ENCODE measurements around the gene PLEKHG7. TPM values are rescaled to one million over a fixed set of nuclear protein-coding genes. Genes with fewer than 3 reads are reported as not detected.

The PLEKHG7 gene
- total and polyA plus RNA-seq, 2 of the 8 experiments (the other 6 are each of a cell fraction or from before 2014, with no cell fraction given), result not detected

- TF ChIP-seq CHD2 (IDR thresholded peaks at IDR 0.05; ENCODE audit: low read length), result no peak
- TF ChIP-seq SRF (IDR thresholded peaks at IDR 0.05; ENCODE audit: low read depth, low read length), result no peak
These were observed 16.9 kb downstream of the PLEKHG7 start (continued) for GRCh38 chr12:92719674-92720073.

Measured in H1 (cell line).